PC-9 (cell line): ENCODE data around the gene HOXB3.

ENCODE experiments used
- EZH2 ChIP-seq: fragments of 200-600 bp; sonication (generic); IDR thresholded peaks from 2 replicates; pipeline ENCODE4 v1.8.0; 2017; ENCODE audit warnings: antibody characterized with exemption, low read depth
- TF ChIP-seq, protein P1 (sequence below): fragments of 200-600 bp; sonication (generic); conservative IDR thresholded peaks from 2 replicates; pipeline ENCODE4 v1.6.1; 2017; ENCODE audit warnings: mixed run types, antibody characterized with exemption, mild to moderate bottlenecking, moderate library complexity

DNA sequence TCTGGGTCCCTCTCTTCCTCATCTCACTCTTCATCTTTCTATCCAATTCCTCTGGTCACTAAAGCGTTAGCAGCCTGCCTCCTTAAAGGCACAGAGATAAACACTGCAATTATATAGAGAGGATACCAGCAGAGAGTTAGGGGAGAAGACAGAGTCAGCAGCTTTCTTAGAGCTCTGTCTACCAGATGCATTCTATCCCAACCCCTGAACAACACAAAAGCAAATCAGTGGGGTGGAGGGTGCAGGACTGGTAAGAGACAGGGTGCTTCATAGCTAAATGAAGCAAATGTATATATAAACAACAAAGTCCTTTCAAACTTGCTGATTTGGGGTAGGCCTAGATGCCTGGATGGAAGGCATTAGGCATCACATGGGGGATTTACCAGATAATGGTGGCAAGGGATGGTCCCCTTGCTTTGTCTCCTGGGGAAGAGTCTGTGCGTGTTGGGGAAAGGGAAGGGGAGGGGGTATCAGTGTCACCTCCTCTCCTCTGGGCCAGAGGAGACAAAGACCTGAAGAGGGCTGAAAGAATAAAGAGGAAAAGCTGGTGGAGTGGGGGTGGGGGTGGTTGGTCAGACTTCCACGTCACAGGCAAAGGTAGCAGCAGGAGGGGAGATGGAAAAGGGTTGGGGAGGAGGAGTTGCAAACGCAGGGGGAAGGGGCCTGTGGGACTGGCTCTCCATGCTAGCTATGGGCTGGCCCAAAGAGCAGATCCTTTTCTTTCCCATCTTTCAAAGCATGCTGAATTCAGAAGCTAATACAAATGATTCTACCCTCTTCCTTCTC lies 23.9 kb downstream of the HOXB3 start:
- TF ChIP-seq, protein P1, sequence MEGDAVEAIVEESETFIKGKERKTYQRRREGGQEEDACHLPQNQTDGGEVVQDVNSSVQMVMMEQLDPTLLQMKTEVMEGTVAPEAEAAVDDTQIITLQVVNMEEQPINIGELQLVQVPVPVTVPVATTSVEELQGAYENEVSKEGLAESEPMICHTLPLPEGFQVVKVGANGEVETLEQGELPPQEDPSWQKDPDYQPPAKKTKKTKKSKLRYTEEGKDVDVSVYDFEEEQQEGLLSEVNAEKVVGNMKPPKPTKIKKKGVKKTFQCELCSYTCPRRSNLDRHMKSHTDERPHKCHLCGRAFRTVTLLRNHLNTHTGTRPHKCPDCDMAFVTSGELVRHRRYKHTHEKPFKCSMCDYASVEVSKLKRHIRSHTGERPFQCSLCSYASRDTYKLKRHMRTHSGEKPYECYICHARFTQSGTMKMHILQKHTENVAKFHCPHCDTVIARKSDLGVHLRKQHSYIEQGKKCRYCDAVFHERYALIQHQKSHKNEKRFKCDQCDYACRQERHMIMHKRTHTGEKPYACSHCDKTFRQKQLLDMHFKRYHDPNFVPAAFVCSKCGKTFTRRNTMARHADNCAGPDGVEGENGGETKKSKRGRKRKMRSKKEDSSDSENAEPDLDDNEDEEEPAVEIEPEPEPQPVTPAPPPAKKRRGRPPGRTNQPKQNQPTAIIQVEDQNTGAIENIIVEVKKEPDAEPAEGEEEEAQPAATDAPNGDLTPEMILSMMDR, result no peak
- no peak for TF ChIP-seq EZH2
